HG03575 (cell line): ENCODE measurements around the gene NCAM1.

Experiments
- ATAC-seq: cut with Tn5 transposase; IDR thresholded peaks from one replicate; pipeline ENCODE4 v1.9.1; 2021; ENCODE audit not compliant: unreplicated experiment, insufficient number of reproducible peaks, low FRiP score; ENCODE audit errors: extremely low read depth

The NCAM1 gene

GRCh38 chr11:113113801-113114704, 152.8 kb downstream of the NCAM1 start:
- ATAC-seq, result no peak

GRCh38 chr11:113114705-113115027, 153.4 kb downstream of the NCAM1 start:
- ATAC-seq, result no peak

GRCh38 chr11:113118104-113118503, 156.9 kb downstream of the NCAM1 start:
- no peak for ATAC-seq

GRCh38 chr11:113119074-113119473, 157.9 kb downstream of the NCAM1 start:
- no peak for ATAC-seq

GRCh38 chr11:113119966-113120736, 158.9 kb downstream of the NCAM1 start:
- no peak for ATAC-seq

GRCh38 chr11:113121746-113122145, 160.5 kb downstream of the NCAM1 start:
- ATAC-seq, result no peak

- no peak for ATAC-seq
Measured at GRCh38 chr11:113124006-113124405, 162.8 kb downstream of the NCAM1 start.

- ATAC-seq, result no peak
Measured at GRCh38 chr11:113124578-113124977, 163.4 kb downstream of the NCAM1 start.

- ATAC-seq, result no peak
Measured at GRCh38 chr11:113129261-113129992, 168.2 kb downstream of the NCAM1 start.

GRCh38 chr11:113131036-113131775, 170.0 kb downstream of the NCAM1 start:
- ATAC-seq, result no peak

- ATAC-seq, result no peak
Measured at GRCh38 chr11:113133071-113133470, 171.9 kb downstream of the NCAM1 start.

GRCh38 chr11:113134626-113135025, 173.4 kb downstream of the NCAM1 start:
- ATAC-seq, result no peak

- ATAC-seq, result no peak
Measured at GRCh38 chr11:113137713-113138529, 176.7 kb downstream of the NCAM1 start.

GRCh38 chr11:113138731-113139130, 177.5 kb downstream of the NCAM1 start:
- ATAC-seq, result no peak

GRCh38 chr11:113141010-113141409, 179.8 kb downstream of the NCAM1 start:
- no peak for ATAC-seq

- no peak for ATAC-seq
Measured at GRCh38 chr11:113142508-113142907, 181.3 kb downstream of the NCAM1 start.

GRCh38 chr11:113147249-113147648, 186.0 kb downstream of the NCAM1 start:
- ATAC-seq, result no peak

GRCh38 chr11:113148076-113148475, 186.9 kb downstream of the NCAM1 start:
- no peak for ATAC-seq
